GM10847 (cell line): ENCODE results near the gene SFT2D2.

Experiments
- POLR2A ChIP-seq: IDR thresholded peaks from 2 replicates; pipeline ENCODE4 v1.6.1; 2011; ENCODE audit not compliant: insufficient read length; ENCODE audit errors: extremely low read depth

SFT2D2 gene

DNA sequence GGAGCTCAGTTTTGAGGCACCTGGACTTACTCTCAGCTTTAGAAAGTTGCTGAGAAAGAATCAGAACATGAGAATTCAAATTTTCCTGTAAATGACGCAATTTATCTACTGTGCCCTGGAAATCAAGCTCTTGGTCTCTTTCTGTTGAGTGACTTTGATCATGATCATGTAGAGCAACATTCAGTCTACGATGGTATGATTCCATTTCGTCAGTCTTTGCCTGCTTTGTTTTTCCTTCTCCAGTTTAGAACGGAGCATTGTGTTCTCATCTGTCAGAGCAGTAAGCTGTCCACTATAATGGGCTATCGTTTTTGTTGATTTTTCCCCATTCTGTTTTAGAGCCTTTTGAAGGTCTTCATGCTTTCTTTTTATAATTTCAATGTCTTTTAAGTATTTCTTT, 20.7 kb downstream of the SFT2D2 start:
- TF ChIP-seq POLR2A, result no peak

GRCh38 chr1:168252204-168252733, 26.5 kb downstream of the SFT2D2 start:
- TF ChIP-seq POLR2A, result no peak

DNA sequence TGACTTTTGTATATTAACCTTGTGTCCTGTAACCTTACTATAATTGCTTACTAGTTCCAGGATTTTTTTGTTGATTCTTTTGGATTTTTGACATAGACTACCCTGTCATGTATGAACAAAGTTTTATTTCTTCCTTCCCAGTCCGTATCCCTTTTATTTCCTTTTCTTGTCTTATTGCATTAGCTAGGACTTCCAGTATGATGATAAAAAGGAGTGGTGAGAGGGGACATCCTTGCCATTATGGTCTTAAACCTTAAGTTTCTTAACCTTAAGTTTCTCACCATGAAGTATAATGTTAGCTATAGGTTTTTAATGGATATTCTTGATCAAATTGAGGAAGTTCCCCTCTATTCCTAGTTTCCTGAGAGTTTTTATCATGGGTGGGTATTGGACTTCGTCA, 30.4 kb downstream of the SFT2D2 start:
- TF ChIP-seq POLR2A, result no peak

DNA sequence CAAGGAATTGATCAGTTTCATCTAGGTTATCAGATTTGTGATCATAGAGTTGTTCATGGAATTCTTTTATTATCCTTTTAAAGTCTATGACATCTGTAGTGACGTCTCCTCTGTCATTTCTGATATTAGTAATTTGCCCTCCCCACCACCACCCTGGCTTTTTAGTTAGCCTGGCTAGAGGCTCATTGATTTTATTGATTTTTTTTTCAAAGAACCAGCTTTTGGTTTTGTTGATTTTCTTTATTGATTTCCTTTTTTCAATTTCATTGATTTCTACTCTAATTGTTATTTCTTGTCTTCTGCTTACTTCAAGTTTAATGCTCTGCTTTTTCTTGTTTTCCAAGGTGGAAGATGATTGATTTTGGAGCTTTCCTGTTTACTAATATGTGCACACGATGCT, 31.6 kb downstream of the SFT2D2 start:
- no peak for TF ChIP-seq POLR2A

DNA sequence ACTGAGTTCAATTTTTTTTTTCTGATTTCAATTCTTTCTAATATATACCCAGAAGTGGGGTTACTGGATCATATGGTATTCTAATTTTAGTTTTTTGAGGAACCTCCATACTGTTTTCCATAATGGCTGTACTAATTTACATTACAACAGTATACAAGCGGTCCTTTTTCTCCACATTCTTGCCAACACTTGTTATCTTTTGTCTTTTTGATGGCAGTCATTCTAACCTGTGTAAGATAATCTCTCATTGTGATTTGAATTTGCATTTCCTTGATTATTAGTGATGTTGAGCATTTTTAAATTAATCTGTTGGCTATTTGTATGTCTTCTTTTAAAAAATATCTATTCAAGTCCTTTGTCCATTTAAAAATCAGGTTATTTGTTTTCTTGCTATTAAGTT, 33.8 kb downstream of the SFT2D2 start:
- no peak for TF ChIP-seq POLR2A

DNA sequence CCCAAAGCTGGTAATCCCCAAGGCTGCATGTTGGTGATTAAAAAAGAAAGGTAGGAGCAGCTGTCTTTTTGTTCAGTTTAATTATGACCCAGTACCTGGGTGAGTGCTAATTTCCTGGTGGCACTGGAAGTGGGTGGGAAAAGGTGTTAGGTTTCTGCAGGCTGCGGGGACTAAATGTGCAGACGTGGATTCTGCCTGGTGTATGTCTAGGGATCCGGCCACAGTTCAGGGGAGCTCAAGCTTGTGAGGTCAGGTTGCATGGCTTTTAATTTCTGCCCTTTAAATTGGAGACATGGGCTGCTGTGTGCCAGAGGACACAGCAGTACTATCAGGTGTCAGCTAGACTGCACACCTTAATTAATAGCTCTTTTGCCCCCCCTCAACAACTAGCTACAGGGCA, 34.6 kb downstream of the SFT2D2 start:
- TF ChIP-seq POLR2A, result no peak

- no peak for TF ChIP-seq POLR2A
Measured at GRCh38 chr1:168261390-168261789, 35.6 kb downstream of the SFT2D2 start.

DNA sequence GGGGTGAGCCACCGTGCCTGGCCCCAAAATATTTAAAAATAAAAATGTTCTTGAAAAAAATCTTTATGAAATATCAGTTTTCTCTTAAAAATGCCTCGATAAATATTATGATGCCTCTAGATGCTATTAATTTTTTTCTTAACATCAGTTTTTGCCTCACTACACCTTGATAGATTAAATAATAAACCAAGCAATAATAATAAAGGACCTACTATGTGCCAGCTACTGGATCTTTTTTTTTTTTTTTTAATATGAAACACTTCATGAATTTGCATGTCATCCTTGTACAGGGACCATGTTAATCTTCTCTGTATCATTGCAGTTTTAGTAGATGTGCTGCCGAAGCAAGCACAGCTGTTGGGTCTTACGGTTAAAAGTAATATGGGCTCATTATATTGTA, 37.3 kb downstream of the SFT2D2 start:
- TF ChIP-seq POLR2A, result no peak

DNA sequence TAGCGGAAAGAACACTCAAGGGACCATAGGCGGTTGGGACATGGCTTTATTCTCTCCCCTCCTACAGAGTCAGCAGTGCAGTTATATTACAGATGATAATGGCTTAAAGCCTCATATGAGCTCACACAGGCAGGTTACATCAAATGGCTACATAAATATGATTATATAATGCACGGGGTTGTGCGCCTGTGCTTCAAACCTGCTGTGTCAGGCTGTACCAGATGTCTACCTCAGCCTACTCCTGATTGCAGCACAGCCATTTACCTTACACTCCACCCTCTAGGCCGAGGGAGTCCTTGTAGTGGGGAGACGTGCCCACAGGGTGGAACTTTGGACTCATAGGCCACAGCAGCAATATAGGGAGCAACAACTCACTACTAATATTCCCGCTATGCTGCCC, 38.5 kb downstream of the SFT2D2 start:
- TF ChIP-seq POLR2A, result no peak

DNA sequence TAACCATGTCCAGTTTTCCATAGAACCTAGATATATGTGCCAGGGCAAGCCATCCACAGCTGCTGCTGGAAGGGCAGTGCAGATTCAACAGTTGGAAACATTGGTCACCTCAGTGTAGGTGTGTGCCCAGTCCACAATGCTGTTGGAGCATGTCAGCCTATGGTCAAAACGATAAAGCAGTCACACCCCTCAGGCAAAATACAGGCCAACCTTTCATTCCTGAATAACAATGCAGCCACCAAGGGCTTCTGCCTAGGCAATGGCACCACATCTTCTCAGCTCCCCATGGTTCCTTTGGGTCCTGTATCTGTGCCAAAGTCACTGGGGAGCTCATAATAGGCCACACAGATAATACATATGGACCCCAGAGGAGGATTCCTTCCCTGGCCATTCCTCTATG, 39.8 kb downstream of the SFT2D2 start:
- no peak for TF ChIP-seq POLR2A

DNA sequence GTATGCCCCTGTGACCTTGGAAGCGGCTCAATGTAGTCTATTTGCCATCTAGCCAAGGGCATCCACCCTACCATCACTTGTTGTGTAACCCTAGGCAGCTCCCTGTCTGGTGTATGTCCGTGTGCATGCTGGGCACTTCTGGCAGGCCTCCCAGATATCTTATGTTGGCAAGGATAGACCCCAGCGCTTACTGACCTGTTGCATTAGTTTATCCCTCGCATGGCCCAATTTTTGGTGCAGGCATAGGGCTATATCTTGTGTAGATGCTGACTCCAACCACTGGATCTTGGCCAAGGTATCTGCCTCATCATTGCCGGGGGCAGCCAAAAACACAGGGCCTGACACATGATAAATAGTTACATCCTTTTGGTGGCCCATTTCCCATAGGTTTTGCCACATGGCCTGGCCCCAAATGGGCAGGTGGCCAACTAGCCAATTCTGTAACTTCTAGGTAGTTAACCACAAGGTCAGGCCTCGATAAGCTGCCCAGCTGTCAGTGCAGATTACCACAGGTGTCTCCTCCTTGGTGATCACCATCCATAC, 40.9 kb downstream of the SFT2D2 start:
- no peak for TF ChIP-seq POLR2A

GRCh38 chr1:168271636-168272035, 45.8 kb downstream of the SFT2D2 start:
- TF ChIP-seq POLR2A, result no peak

DNA sequence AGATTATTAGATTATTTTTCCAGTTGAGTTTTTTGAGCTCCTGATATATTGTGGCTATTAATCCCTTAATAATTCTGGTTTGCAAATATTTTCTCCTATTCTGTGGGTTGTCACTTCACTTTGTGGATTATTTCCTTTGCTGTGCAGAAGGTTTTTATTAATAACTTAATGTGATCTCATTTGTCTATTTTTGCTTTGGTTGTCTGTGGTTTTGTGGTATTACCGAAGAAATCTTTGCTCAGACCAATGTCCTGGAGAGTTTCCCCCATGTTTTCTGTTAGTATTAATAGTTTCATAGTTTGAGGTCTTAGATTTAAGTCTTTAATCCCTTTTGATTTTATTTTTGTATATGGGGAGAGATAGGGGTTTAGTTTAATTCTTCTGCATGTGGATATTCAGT, 47.8 kb downstream of the SFT2D2 start:
- no peak for TF ChIP-seq POLR2A

- no peak for TF ChIP-seq POLR2A
Measured at GRCh38 chr1:168279253-168279652, 53.4 kb downstream of the SFT2D2 start.

- TF ChIP-seq POLR2A, result no peak
Measured at GRCh38 chr1:168280296-168280927, 54.6 kb downstream of the SFT2D2 start, which contains the start of gene TBX19. TSS of gene TBX19 (plus strand) at chr1:168280877. CDS start at chr1:168281091, 214 bp downstream.

DNA sequence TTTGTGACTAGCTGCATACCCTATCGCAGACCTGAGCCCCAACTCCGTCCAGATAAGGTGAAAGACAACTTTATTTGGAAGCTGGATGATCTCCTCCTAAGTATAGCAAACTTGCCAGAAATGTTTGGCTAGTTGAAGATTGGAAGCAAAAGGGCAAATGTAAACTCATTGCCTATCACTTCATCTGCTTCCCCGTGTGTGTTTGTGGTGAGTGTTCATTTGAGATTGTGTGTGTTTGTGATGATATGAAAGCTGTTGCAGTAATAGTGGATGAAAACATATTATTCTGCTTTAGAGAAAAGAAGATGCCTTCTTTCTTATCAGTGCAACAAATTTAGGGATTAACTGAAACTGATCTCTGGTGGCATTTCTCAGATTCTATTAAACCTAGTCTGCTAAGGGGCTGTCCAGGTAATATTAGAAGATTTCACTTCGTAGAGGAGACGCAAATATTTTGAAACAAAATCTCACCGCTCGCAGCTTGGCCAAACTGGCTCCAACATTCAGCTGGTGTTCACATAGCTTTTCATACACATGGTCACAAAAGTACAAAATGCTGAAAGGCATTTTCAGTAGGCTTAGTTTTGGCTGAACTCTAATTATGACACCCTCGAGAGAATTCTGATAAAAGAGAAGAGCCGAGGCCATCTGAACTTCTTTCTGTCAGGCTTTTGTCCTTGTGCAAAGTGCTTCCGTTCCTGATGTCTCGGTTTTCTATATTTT, 56.0 kb downstream of the SFT2D2 start:
- no peak for TF ChIP-seq POLR2A
